Liver (tissue), 3 donors: ENCODE data around the gene TLE7.

Experiments
- EGR1 ChIP-seq, 2 donors: IDR thresholded peaks; 2 replicates each; pipeline ENCODE4 v1.6.1; 2016 to 2018; ENCODE audit warnings: antibody characterized with exemption in 2 of 2, low read depth in 2 of 2
- FOXA1 ChIP-seq: IDR thresholded peaks from 2 replicates; pipeline ENCODE4 v1.6.1; 2016; ENCODE audit warnings: antibody characterized with exemption
- GABPA ChIP-seq, 2 donors: IDR thresholded peaks in 1 of 2; conservative IDR thresholded peaks in 1 of 2; 2 replicates each; pipeline ENCODE4 v1.6.1; 2016; ENCODE audit warnings: antibody characterized with exemption in 2 of 2, mild to moderate bottlenecking in 1 of 2, moderate library complexity in 1 of 2
- HNF4G ChIP-seq: IDR thresholded peaks from 2 replicates; pipeline ENCODE4 v1.6.1; 2016; ENCODE audit warnings: antibody characterized with exemption
- JUND ChIP-seq, 2 donors: IDR thresholded peaks; 2 replicates each; pipeline ENCODE4 v1.6.1; 2016; ENCODE audit warnings: antibody characterized with exemption in 2 of 2
- RAD21 ChIP-seq, 2 donors: IDR thresholded peaks; 2 replicates each; pipeline ENCODE4 v1.6.1; 2016; ENCODE audit warnings: antibody characterized with exemption in 2 of 2, mild to moderate bottlenecking in 2 of 2
- TAF1 ChIP-seq: conservative IDR thresholded peaks from 2 replicates; pipeline ENCODE4 v1.6.1; 2016; ENCODE audit warnings: antibody characterized with exemption, mild to moderate bottlenecking
- YY1 ChIP-seq: IDR thresholded peaks from 2 replicates; pipeline ENCODE4 v1.6.1; 2016; ENCODE audit warnings: antibody characterized with exemption, mild to moderate bottlenecking
- TF ChIP-seq, protein P1 (sequence below): fragments of 150-350 bp; IDR thresholded peaks from 2 replicates; pipeline ENCODE4 v1.5.1; 2017; ENCODE audit warnings: improper control_type of control experiment, low read depth, low read length; ENCODE audit not compliant: missing input control
- TF ChIP-seq, protein P2 (sequence below): IDR thresholded peaks from 2 replicates; pipeline ENCODE4 v1.6.1; 2016; ENCODE audit warnings: antibody characterized with exemption, mild to moderate bottlenecking
- TF ChIP-seq, protein P3 (sequence below): IDR thresholded peaks from 2 replicates; pipeline ENCODE4 v1.6.1; 2016; ENCODE audit warnings: antibody characterized with exemption
- TF ChIP-seq, protein P4 (sequence below): IDR thresholded peaks from 2 replicates; pipeline ENCODE4 v1.6.1; 2016; ENCODE audit warnings: antibody characterized with exemption
- TF ChIP-seq, protein P5 (sequence below): IDR thresholded peaks from 2 replicates; pipeline ENCODE4 v1.6.1; 2016; ENCODE audit warnings: antibody characterized with exemption
- donor health status: healthy.
- donor health status: healthy.

DNA sequence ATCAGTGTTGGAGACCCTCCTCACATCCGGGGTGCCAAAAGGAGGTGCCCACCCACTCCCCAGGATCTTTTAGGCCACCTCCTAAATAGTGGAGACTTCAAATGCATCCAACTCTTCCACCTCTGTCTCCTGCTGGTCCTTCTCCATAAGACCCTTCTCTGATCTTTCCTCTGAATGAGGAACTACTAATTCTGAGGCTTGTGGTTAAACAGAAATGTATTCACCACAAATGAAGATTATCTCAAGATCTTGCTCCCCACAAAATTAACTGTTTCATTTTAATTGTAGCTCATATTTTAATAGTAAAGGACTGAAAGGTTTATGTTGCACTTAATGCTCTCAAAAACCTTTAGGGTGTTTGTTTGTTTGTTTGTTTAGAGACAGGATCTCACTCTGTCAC, 34.1 kb downstream of the TLE7 start:
- TF ChIP-seq, protein P1, sequence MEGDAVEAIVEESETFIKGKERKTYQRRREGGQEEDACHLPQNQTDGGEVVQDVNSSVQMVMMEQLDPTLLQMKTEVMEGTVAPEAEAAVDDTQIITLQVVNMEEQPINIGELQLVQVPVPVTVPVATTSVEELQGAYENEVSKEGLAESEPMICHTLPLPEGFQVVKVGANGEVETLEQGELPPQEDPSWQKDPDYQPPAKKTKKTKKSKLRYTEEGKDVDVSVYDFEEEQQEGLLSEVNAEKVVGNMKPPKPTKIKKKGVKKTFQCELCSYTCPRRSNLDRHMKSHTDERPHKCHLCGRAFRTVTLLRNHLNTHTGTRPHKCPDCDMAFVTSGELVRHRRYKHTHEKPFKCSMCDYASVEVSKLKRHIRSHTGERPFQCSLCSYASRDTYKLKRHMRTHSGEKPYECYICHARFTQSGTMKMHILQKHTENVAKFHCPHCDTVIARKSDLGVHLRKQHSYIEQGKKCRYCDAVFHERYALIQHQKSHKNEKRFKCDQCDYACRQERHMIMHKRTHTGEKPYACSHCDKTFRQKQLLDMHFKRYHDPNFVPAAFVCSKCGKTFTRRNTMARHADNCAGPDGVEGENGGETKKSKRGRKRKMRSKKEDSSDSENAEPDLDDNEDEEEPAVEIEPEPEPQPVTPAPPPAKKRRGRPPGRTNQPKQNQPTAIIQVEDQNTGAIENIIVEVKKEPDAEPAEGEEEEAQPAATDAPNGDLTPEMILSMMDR: no peak
- TF ChIP-seq, protein P2, sequence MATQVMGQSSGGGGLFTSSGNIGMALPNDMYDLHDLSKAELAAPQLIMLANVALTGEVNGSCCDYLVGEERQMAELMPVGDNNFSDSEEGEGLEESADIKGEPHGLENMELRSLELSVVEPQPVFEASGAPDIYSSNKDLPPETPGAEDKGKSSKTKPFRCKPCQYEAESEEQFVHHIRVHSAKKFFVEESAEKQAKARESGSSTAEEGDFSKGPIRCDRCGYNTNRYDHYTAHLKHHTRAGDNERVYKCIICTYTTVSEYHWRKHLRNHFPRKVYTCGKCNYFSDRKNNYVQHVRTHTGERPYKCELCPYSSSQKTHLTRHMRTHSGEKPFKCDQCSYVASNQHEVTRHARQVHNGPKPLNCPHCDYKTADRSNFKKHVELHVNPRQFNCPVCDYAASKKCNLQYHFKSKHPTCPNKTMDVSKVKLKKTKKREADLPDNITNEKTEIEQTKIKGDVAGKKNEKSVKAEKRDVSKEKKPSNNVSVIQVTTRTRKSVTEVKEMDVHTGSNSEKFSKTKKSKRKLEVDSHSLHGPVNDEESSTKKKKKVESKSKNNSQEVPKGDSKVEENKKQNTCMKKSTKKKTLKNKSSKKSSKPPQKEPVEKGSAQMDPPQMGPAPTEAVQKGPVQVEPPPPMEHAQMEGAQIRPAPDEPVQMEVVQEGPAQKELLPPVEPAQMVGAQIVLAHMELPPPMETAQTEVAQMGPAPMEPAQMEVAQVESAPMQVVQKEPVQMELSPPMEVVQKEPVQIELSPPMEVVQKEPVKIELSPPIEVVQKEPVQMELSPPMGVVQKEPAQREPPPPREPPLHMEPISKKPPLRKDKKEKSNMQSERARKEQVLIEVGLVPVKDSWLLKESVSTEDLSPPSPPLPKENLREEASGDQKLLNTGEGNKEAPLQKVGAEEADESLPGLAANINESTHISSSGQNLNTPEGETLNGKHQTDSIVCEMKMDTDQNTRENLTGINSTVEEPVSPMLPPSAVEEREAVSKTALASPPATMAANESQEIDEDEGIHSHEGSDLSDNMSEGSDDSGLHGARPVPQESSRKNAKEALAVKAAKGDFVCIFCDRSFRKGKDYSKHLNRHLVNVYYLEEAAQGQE: no peak
- TF ChIP-seq YY1 (no peak), TAF1 (no peak), FOXA1 (no peak), RAD21 (IDR thresholded peaks at IDR 0.05) (no peak), EGR1 (IDR thresholded peaks at IDR 0.05; ENCODE audit: low read depth in 2 of 2) (no peak), GABPA (IDR thresholded peaks at IDR 0.05 in 1 of 2, conservative IDR thresholded peaks at IDR 0.05 in 1 of 2) (no peak), JUND (IDR thresholded peaks at IDR 0.05) (no peak), HNF4G (no peak)
- TF ChIP-seq, protein P3, sequence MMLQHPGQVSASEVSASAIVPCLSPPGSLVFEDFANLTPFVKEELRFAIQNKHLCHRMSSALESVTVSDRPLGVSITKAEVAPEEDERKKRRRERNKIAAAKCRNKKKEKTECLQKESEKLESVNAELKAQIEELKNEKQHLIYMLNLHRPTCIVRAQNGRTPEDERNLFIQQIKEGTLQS: no peak
- TF ChIP-seq, protein P4, sequence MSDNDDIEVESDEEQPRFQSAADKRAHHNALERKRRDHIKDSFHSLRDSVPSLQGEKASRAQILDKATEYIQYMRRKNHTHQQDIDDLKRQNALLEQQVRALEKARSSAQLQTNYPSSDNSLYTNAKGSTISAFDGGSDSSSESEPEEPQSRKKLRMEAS: no peak
- TF ChIP-seq, protein P5, sequence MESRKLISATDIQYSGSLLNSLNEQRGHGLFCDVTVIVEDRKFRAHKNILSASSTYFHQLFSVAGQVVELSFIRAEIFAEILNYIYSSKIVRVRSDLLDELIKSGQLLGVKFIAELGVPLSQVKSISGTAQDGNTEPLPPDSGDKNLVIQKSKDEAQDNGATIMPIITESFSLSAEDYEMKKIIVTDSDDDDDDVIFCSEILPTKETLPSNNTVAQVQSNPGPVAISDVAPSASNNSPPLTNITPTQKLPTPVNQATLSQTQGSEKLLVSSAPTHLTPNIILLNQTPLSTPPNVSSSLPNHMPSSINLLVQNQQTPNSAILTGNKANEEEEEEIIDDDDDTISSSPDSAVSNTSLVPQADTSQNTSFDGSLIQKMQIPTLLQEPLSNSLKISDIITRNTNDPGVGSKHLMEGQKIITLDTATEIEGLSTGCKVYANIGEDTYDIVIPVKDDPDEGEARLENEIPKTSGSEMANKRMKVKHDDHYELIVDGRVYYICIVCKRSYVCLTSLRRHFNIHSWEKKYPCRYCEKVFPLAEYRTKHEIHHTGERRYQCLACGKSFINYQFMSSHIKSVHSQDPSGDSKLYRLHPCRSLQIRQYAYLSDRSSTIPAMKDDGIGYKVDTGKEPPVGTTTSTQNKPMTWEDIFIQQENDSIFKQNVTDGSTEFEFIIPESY: no peak
